ENCODE measurements around the gene RALGAPA2.
"Not testable (repeated sequence)": the region's sequence is repeated elsewhere in the genome, so short reads cannot be mapped to it uniquely, and the experiment has no call there.

Gene RALGAPA2

GRCh38 chr20:20362774-20363433, 349.5 kb downstream of the RALGAPA2 start:
- no peak for DNase-seq

DNA sequence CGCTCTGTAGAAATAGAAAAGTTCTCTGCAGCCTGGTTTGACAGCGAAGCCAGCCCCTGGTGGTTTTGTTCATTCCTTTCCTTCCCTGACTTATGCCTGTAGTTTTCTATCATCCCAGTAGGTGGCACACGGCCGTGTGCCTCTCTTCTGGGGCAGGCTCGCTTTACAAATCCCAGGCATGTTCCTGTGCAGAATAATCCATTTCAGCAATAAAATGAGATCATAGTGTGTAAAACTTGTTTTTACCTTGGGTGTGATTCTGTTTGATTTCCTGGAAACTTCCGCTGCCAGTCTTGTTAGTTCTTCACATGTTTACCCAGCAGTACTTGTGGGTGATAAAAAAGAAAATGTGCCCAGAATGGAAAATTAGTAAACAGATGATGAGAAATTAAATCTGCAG, 352.0 kb downstream of the RALGAPA2 start:
- no peak for DNase-seq

DNA sequence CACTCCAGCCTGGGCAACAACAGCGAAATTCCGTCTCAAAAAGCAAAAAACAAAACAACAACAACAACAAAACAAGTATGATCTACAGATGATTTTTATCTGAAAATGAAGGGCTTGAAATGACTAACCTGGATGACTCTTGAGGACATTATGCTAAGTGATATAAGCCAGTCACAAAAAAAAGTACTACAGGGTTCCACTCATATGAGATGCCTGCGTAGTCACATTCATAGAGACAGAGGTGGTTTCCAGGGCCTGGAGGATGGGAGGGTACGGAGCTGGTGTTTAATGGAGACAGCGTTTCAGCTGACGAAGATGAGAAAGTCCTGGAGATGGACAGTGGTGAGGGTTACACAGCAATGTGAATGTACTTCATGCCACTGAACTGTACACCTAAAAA, 352.8 kb downstream of the RALGAPA2 start:
- DNase-seq: no peak

DNA sequence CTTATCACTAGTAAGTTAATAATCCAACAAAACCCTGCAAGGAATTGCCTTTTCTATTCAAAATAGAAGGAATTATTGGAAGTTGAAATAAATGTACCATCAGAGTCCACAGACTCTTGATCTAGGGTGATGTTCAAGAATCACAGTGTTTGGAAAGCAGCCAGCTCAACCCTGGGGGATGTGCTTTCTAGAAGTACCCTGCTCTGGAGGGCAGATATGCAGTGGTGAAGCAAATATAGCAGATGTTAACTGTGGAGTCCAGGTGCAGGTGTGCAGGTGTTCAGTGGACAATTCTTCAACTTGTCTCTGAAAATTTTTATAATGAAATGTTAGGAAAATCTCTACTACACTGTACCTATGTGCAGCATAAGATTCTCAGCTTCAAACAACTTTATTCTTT, 353.6 kb downstream of the RALGAPA2 start:
- DNase-seq: no peak

- DNase-seq: not testable (repeated sequence)
Measured at GRCh38 chr20:20355503-20355902, 356.9 kb downstream of the RALGAPA2 start.

DNA sequence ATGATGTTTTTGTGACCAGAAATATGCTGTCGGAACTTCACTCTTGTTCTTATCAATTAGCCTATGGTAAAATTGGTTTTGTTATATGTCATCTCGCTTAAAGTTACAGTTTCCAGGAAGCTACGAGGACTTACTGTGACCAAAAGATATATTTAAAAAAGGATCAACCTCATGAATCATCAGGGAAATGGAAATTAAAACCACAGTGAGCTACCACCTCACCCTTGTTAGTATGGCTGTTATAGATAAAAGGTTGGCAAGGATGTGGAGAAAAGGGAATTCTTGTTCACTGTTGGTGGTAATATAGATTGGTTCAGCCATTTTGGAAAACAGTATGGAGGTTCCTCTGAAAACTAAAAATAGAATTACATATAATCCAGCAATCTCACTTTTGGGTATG, 358.9 kb downstream of the RALGAPA2 start:
- no peak for DNase-seq

DNA sequence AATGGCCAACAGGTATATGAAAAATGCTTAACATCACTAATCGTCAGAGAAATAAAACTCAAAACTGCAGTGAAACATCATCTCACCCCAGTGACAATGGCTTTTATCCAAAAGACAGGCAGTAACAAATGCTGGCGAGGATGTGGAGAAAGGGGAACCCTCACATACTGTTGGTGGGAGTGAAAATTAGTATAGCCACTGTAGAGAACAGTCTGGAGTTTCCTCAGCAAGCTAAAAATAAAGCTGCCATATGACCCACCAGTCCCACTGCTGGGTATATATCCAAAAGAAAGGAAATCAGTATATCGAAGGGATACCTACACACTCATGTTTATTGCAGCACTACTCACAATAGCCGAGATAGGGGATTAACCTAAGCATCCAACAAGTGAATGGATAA, 368.0 kb downstream of the RALGAPA2 start:
- no peak for DNase-seq

DNA sequence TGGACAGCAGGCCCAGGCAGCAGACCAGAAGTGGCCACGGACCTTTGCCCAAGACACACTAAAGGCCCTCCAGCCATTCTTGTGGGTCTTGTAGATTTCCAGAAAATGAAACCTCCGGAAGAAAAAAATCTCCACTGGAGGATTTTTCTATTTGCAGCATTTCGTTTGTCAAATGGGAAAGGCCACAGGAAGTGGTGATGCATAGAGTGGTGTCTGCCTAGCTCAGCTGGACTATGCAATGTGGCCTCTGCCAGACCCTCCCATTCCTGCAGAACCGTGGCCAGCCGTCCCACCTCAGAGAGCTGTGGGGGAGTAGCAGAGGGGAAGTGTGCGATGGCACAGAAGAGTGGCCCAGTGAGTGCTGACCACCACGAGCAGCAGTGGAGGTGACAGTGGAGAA, 368.5 kb downstream of the RALGAPA2 start:
- no peak for DNase-seq

Measured in activated CD4-positive, alpha-beta T cell treated with anti-CD3 and anti-CD28 coated beads for 1 hour (primary cell).